NCI-H2107 treated with DMSO at 0.1 percent for 48 hours (cell line): ENCODE results near the gene CNTFR.

Source experiments
- DNase-seq: peaks from one replicate; lab custom pipeline; 2025; ENCODE audit not compliant: unreplicated experiment; lab: John Stamatoyannopoulos, UW

CNTFR gene

DNA sequence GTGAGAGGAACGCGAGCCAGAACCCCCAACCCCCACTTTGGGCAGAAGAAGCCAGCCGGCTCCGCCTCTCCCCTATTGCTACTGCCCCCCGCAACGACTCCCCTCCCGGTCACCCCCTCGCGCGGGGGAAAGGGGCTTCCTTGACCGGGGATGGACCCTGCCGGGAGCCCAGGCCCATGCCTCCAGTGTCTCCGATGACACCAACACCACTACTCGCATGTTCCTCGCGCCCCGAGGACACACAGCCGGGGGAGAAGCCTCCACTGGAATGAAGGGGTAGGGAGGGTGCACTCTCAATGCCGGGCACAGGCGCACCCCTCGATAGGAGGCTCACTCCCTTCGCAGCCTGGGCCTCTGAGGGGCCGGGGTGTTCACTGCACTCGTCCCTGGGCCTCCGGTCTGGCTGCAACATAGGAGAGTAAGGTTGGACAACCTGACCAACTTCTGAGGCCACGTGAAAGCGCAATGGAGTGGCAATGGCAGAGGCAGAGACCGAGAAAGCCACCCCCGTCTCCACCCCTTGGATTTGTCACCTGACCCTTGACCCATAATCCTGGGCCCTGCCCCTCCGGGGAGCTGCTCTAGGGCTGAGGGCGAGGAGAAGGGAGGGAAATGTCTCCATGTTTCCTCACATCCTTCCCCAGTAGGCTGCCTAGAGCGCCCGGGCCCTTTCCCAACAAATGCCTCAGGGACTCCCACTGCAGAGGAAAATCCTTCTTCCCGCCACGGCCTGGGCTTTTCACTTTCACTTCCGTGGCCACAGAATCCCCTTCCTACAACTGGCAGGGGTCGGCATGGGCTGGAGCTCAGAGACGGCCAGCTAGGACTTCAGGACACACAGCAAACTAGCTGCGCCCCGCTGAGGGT is 1.1 kb upstream of the CNTFR start:
- no peak for DNase-seq

GRCh38 chr9:34588671-34589635 is 571 bp downstream of the CNTFR start:
- no peak for DNase-seq

DNA sequence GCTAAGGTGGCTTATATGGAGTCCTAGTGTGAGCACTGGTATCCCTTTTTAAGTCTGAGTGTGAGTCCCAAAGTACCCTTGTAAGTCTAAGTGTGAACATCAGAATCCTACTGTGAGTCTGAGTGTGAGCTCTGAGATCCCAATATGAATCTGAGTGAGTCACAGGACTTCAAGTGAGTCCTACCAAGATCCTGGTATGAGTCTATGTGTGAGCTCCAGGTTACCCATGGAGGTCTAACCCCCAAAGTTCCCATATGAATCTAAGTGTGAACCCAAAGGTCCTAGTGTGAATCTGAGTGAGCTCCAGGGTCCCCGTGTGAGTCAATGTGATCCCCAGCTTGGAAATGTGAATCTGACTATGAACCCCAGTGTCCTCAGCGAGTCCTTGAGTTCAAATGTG is 2.3 kb downstream of the CNTFR start:
- no peak for DNase-seq

DNA sequence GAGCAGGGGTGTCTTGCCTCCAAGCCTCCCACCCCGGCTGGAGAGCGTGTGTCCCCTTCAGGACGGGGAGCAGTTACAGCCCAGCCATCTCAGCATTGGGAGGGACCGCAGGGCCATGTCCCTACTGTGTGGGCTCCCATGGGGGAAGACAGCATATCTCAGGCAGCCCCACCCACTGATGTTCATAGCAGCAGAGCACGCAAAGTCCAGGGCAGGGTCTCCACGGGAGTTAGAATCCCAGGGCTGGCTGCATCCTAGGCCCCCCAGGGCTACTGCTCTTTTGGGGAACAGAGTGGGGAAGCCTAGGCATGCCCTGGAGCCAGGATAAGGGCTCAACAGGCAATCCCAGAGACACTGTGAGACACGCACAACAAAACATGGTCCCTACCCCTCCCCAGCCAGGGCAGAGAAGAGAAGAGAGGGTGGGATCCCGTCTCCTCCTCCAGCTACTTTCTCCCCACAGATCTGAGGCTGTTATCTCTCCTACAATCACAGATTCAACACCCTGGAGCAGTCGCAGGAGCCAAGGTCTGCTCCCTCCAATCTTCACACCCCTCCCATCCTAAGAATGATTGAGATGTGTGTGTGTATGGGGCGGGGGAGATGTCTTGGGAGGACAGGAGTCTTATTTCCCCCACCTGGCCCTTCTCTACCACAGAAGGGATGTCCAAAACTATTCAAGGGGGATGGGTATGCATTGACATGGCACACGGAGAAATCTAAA is 3.4 kb downstream of the CNTFR start:
- no peak for DNase-seq

DNA sequence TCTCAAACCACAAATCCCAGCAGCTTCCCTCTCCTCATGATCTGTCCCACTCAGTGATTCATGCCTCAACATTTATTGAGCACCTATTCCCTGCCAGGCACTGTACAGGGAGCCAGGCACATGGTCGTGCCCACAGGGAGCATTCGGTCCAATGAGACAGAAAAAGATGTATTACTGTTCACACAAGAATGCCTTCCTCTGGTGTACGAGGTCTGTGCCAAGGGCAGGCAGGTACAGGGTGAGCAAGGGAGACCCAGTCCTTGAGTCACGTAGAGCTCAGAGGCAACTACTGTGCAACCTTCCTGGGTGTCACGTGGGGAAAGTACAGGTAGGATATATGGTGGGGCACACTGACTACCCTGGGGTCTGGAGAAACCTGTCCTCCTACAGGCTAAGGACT is 4.6 kb downstream of the CNTFR start:
- no peak for DNase-seq

GRCh38 chr9:34582787-34583186 is 6.7 kb downstream of the CNTFR start:
- no peak for DNase-seq

DNA sequence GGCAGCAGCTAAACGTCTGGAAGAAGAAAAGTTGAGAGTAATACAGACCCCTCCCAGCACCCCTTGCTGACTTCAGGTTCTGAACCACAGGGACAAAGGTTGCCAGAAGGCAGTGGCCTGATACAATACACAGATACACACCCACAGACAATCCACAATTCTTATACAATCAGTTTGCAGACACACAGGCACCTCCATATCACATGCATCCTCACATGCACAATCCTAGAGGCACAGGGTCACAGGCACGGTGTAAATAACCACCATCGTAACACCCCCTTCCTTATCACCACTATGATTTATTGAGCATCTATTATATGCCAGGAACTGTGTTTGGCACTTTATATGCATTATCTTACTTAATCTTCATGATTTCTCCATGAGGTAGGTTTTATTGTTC is 8.2 kb downstream of the CNTFR start:
- no peak for DNase-seq

DNA sequence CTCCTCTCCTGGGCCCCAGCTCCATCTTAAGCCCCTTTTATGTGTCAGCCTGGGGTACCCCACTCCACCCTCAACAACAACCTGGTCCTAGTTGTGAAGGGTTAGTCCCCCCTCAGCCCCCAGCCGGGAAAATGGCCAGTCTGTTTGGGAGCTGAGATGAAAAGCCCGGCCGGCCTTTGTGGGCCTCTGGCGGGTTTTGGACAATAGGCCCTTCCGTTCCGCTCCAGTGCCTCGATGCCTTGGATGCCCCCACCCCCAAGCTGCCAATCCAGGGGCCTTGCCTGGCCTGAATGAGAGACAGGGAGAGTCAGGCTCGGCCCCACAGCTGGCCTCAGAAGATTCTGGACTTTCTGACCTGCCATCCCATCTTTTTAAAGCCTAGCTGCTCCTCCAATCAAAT is 9.2 kb downstream of the CNTFR start:
- DNase-seq, result no peak

GRCh38 chr9:34579808-34580163 is 9.7 kb downstream of the CNTFR start:
- DNase-seq, result no peak

DNA sequence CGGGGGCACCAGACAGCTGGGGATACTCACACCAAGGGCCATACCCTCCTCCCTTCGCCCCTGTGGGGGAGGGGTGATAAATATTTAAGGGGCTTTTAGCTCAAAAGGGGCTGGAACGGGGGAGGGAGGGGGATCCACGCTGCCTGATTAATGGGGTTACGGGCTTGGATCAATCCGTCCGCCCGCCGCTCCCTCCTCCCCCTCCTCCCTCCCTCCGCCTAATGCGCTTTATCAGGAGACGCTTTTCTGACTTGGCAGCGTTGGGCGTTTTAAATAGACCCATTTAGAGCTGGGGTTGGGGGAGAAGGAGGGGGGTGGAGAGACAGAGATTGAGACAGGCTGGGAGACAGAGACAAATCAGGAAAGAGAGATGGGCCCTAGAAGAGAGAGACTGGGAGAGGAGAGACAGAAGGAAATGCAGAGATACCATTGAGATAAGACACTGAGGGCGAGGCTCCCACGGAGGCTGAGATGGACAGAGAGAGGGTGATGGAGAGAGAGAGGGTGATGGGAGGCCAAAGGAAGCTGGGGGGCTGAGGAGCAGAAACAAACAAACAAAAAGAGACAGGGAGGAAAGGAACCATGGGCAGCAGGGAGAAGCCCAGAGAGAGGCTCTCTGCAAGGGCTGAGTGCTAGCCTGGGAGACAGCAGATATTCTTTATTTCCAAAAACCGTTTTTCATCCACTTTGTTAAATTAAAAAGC is 10.3 kb downstream of the CNTFR start:
- DNase-seq, result no peak

DNA sequence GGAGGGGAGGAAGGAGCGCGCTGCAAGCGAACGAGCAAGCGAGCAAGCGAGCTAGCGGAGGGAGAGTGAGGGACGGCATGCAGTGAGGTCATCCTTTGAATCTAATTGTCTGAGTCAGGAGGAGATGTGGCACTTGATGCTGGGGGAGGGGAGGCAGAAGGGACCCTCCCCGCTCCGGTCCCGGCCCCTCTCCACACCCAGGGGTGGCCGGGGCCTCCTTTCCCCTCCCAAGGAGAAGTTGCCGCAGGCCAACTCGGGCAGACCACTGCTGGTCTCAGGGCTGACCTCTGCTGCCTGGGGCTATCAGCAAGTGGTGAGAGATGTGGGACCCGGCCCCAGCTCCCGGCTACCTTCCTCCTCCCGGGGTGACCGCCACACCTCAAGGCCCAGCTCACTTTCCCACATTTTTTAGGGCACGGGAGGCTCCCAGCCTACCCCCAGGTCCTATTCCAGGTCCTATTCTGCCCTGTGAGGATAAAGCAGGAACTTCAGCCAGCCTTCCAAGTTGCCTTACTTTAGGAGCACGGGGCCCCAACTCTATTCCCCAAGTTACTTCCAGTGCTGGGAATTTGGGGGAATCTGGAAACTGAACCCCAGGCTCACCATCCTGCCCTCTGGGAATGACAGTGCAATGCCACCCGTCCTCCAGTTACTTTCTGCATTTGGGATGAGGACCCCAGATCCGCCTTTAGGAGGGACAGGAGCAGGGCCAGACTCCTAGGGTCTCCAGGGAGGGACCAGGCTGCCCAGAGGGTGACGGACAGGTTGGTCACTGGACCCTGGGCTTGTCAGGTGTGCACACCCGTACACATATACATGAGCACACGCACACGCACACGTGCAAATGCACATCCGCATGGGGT is 11.1 kb downstream of the CNTFR start:
- DNase-seq, result no peak

DNA sequence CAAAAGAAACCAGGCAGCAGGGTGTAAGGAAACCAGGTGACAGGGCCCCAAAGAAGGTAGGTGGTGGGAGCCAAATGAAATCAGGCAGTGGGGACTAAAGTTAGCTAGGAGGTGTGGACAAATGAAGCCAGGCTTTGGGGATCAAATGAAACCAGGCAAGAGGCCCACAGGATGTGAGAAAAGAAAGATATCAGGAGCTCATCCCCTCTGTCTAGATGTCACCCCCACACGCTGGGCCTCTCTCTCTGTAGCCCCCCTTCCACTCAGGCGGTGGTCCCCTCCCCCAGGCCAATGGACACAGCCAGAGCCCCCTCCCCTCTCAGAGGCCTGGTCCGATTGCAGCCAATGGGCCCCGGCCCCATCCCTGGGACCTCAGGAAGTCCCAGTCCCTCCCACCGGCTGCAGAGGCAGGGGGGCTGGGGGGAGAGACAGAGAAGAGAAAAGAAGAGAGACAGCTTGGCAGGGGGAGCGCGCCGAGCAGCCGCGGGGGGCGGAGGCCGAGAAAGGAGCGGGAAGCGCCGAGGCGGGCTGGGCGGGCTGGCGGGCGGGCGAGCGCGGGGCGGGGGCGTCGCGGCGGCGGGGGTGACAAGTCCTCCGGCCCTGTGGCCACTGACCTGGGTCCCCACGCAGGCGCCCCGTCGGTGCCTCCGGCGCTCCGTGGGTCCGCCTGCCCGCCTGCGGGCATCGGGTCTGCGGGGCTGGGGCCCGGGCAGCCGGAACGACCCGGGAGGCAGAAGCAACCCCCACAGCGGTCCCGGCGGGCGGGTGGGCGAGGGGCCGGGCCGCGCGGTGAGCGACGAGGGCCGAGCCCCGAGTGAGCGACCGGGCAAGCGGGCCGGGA is 11.9 kb downstream of the CNTFR start:
- DNase-seq, result no peak

GRCh38 chr9:34576597-34577399 is 12.7 kb downstream of the CNTFR start:
- DNase-seq, result no peak

GRCh38 chr9:34575862-34576596 is 13.5 kb downstream of the CNTFR start:
- DNase-seq, result no peak

DNA sequence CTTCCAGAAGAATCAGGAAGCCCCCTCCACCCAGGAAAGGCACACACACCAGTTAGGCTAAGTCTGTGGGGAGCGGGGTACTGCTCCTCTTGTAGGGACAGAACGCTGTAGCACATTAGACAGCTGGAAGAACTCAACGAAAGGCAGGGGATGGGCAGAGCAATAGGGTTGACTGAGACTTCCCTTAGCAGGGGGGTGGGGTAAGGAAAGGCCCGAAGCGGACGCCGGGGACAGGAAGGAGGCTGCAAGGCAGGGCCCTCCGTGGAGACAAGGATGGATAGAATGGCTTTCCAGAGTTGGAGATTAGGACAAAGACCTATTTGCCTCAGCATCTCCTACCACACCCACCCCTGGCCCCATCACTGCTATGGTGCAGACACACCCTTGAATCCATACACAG is 14.3 kb downstream of the CNTFR start:
- no peak for DNase-seq

GRCh38 chr9:34574571-34574970 is 15.0 kb downstream of the CNTFR start:
- DNase-seq, result no peak

- DNase-seq, result no peak
These were observed 15.8 kb downstream of the CNTFR start for GRCh38 chr9:34573599-34574325.
